SK-N-SH (cell line): ENCODE data around the gene SLC25A25. TPM values are rescaled to one million over a fixed set of nuclear protein-coding genes. Genes with fewer than 3 reads are reported as not detected.
A peak's percentile ranks its signal among the peaks of the same experiment; 100 is the strongest.

Experiments
- CTCF ChIA-PET: fragments of 300-600, 350-600 bp; formaldehyde crosslinking; extraction: SDS; loops from one replicate; lab custom pipeline; 2021; lab: Yijun Ruan, JAX
- POLR2A ChIA-PET: fragments of 350-600 bp; sonication (Branson Sonifier 250); formaldehyde crosslinking; extraction: SDS; loops from one replicate; lab custom pipeline; 2020; ENCODE audit warnings: antibody characterized with exemption, inconsistent platforms; lab: Yijun Ruan, JAX
- DNase-seq: peaks from one replicate; pipeline ENCODE4 v3.0.0; 2012
- H2AFZ ChIP-seq: fragments of 200-600 bp; sonication (generic); 2 replicates; pipeline ENCODE4 v1.8.1; 2016; ENCODE audit warnings: antibody characterized with exemption, mild to moderate bottlenecking, low read depth
- H3F3A ChIP-seq: fragments of 200-600 bp; sonication (generic); replicated peaks from 2 replicates; pipeline ENCODE3; 2016; ENCODE audit warnings: antibody characterized with exemption, mild to moderate bottlenecking; ENCODE audit not compliant: insufficient read depth
- H3K27ac ChIP-seq, 2 experiments: fragments of 200-500 bp in 1 of 2; fragments of 200-600 bp in 1 of 2; sonication (Bioruptor generic) in 1 of 2; sonication (generic), shearing (Covaris generic) in 1 of 2; 2 replicates each; pipeline versions ENCODE4 v1.5.1 to v1.6.1; 2014 to 2016; ENCODE audit warnings: low read depth in 2 of 2, inconsistent platforms in 1 of 2, low read length in 1 of 2, mild to moderate bottlenecking in 1 of 2, mixed read lengths in 1 of 2
- H3K27me3 ChIP-seq: fragments of 200-600 bp; sonication (generic), shearing (Covaris generic); 2 replicates; pipeline ENCODE4 v1.6.1; 2016; ENCODE audit warnings: mixed run types; ENCODE audit not compliant: insufficient read depth
- H3K36me3 ChIP-seq, 2 experiments: fragments of 200-500 bp in 1 of 2; fragments of 200-600 bp in 1 of 2; sonication (Bioruptor generic) in 1 of 2; sonication (generic) in 1 of 2; replicated peaks in 1 of 2; 2 replicates each; pipeline versions ENCODE3 to v1.5.1; 2014 to 2016; ENCODE audit warnings: low read length in 1 of 2, mild to moderate bottlenecking in 1 of 2; ENCODE audit not compliant: insufficient read depth in 2 of 2, control insufficient read depth in 1 of 2
- H3K4me1 ChIP-seq, 2 experiments: fragments of 200-500 bp in 1 of 2; fragments of 200-600 bp in 1 of 2; sonication (Bioruptor generic) in 1 of 2; sonication (generic), shearing (Covaris generic) in 1 of 2; 2 replicates each; pipeline versions ENCODE4 v1.5.1 to v1.6.1; 2014 to 2016; ENCODE audit warnings: low read depth in 1 of 2, low read length in 1 of 2, mixed run types in 1 of 2; ENCODE audit not compliant: insufficient read depth in 2 of 2, control insufficient read depth in 1 of 2
- H3K4me2 ChIP-seq: fragments of 200-600 bp; sonication (generic), shearing (Covaris generic); 2 replicates; pipeline ENCODE4 v1.6.1; 2017; ENCODE audit warnings: mixed run types
- H3K4me3 ChIP-seq, 2 experiments: fragments of 200-500 bp in 1 of 2; fragments of 200-600 bp in 1 of 2; sonication (Bioruptor generic) in 1 of 2; sonication (generic), shearing (Covaris generic) in 1 of 2; 2 replicates each; pipeline versions ENCODE4 v1.5.1 to v1.8.1; 2014 to 2016; ENCODE audit warnings: low read depth in 2 of 2, inconsistent platforms in 1 of 2, low read length in 1 of 2, mild to moderate bottlenecking in 1 of 2, mixed read lengths in 1 of 2, moderate library complexity in 1 of 2
- H3K79me2 ChIP-seq: fragments of 200-600 bp; sonication (generic); 2 replicates; pipeline ENCODE4 v1.8.1; 2017; ENCODE audit warnings: mild to moderate bottlenecking; ENCODE audit not compliant: insufficient read depth
- H3K9ac ChIP-seq: fragments of 200-600 bp; sonication (generic); 2 replicates; pipeline ENCODE4 v1.6.1; 2017; ENCODE audit warnings: mixed run types
- H3K9me2 ChIP-seq: fragments of 200-600 bp; sonication (generic); 2 replicates; pipeline ENCODE4 v1.6.1; 2017; ENCODE audit warnings: mixed run types
- H3K9me3 ChIP-seq: fragments of 200-600 bp; sonication (generic); 2 replicates; pipeline ENCODE4 v1.6.1; 2017; ENCODE audit warnings: mixed run types, mild to moderate bottlenecking, moderate library complexity
- H4K20me1 ChIP-seq: fragments of 200-600 bp; sonication (generic); 2 replicates; pipeline ENCODE4 v1.6.1; 2017; ENCODE audit warnings: mild to moderate bottlenecking, mixed run types; ENCODE audit not compliant: insufficient read depth
- CHD2 ChIP-seq: fragments of 150-350 bp; IDR thresholded peaks from 2 replicates; pipeline ENCODE4 v1.6.1; 2018; ENCODE audit warnings: low read length; ENCODE audit not compliant: partially characterized antibody
- ELF1 ChIP-seq: IDR thresholded peaks from 2 replicates; pipeline ENCODE4 v1.4.0; 2012
- EZH2phosphoT487 ChIP-seq: fragments of 200-600 bp; sonication (generic); IDR thresholded peaks from 2 replicates; pipeline ENCODE4 v1.6.1; 2017; ENCODE audit warnings: low read depth, mixed run types, mild to moderate bottlenecking, antibody characterized with exemption, moderate library complexity, borderline replicate concordance
- FOSL2 ChIP-seq: IDR thresholded peaks from 2 replicates; pipeline ENCODE4 v1.4.0; 2012; ENCODE audit warnings: low read depth, mild to moderate bottlenecking, moderate library complexity, borderline replicate concordance
- FOXM1 ChIP-seq: IDR thresholded peaks from 2 replicates; pipeline ENCODE4 v1.4.0; 2012; ENCODE audit warnings: low read depth, mild to moderate bottlenecking
- GABPA ChIP-seq: IDR thresholded peaks from 2 replicates; pipeline ENCODE4 v1.4.0; 2012; ENCODE audit warnings: low read depth, mild to moderate bottlenecking
- MEF2A ChIP-seq: IDR thresholded peaks from 2 replicates; pipeline ENCODE4 v1.4.0; 2012; ENCODE audit warnings: low read depth, borderline replicate concordance
- MXI1 ChIP-seq: IDR thresholded peaks from 2 replicates; pipeline ENCODE4 v1.6.1; 2012; ENCODE audit warnings: mild to moderate bottlenecking, low read depth, low read length, improper control_type of control experiment
- RAD21 ChIP-seq: IDR thresholded peaks from 2 replicates; pipeline ENCODE4 v1.6.1; 2012; ENCODE audit warnings: mild to moderate bottlenecking, low read length
- RCOR1 ChIP-seq: fragments of 150-350 bp; IDR thresholded peaks from 2 replicates; pipeline ENCODE4 v1.6.1; 2017; ENCODE audit warnings: antibody characterized with exemption, low read length
- RFX5 ChIP-seq: IDR thresholded peaks from 2 replicates; pipeline ENCODE4 v1.6.1; 2012; ENCODE audit warnings: mild to moderate bottlenecking, improper control_type of control experiment, low read length
- RXRA ChIP-seq: IDR thresholded peaks from 2 replicates; pipeline ENCODE4 v1.4.0; 2012; ENCODE audit warnings: low read depth, mild to moderate bottlenecking, borderline replicate concordance
- SMC3 ChIP-seq: IDR thresholded peaks from 2 replicates; pipeline ENCODE4 v1.6.1; 2012; ENCODE audit warnings: low read depth, low read length, improper control_type of control experiment
- TAF1 ChIP-seq: IDR thresholded peaks from 2 replicates; pipeline ENCODE4 v1.6.1; 2012; ENCODE audit warnings: low read depth, mild to moderate bottlenecking, low read length, moderate library complexity, borderline replicate concordance
- TCF12 ChIP-seq: IDR thresholded peaks from 2 replicates; pipeline ENCODE4 v1.4.0; 2012
- TEAD4 ChIP-seq: IDR thresholded peaks from 2 replicates; pipeline ENCODE4 v1.4.0; 2012; ENCODE audit warnings: mild to moderate bottlenecking, borderline replicate concordance; ENCODE audit not compliant: insufficient read depth
- WGBS: methylation state at CpG from one replicate; pipeline ENCODE4 v1.1.6; 2017; ENCODE audit warnings: low lambda C conversion rate; 5-methylcytosine and 5-hydroxymethylcytosine counted together
- polyA plus RNA-seq, 3 experiments: library from polyadenylated mRNA; depleted of rRNA; stranded (reverse); fragments of >200 nt; gene quantifications; 2 replicates each; pipeline ENCODE4 v1.2.3, GENCODE V29; 2012
- TF ChIP-seq, protein P1 (sequence below): IDR thresholded peaks from 2 replicates; pipeline ENCODE4 v1.4.0; 2012; ENCODE audit warnings: low read depth, borderline replicate concordance
- TF ChIP-seq, protein P2 (sequence below): IDR thresholded peaks from 2 replicates; pipeline ENCODE4 v1.6.1; 2012; ENCODE audit warnings: mild to moderate bottlenecking, low read depth, low read length, moderate library complexity
- TF ChIP-seq, protein P3 (sequence below): IDR thresholded peaks from 2 replicates; pipeline ENCODE4 v1.4.0; 2012; ENCODE audit warnings: low read depth, borderline replicate concordance
- TF ChIP-seq, protein P4 (sequence below): fragments of 150-350 bp; IDR thresholded peaks from 2 replicates; pipeline ENCODE4 v1.6.1; 2017; ENCODE audit warnings: antibody characterized with exemption, low read length, low read depth, borderline replicate concordance
- TF ChIP-seq, protein P5 (sequence below): IDR thresholded peaks from 2 replicates; pipeline ENCODE4 v1.4.0; 2012; ENCODE audit warnings: low read depth
- TF ChIP-seq, protein P6 (sequence below): IDR thresholded peaks from 2 replicates; pipeline ENCODE4; 2012
- TF ChIP-seq, protein P7 (sequence below): fragments of 200-600 bp; sonication (generic); IDR thresholded peaks from 2 replicates; pipeline ENCODE4 v1.6.1; 2017; ENCODE audit warnings: antibody characterized with exemption, mild to moderate bottlenecking, moderate library complexity

The SLC25A25 gene
- polyA plus RNA-seq, 1 of the 3 experiments (the other 2 are of a cell fraction), result 12.1 TPM

DNA sequence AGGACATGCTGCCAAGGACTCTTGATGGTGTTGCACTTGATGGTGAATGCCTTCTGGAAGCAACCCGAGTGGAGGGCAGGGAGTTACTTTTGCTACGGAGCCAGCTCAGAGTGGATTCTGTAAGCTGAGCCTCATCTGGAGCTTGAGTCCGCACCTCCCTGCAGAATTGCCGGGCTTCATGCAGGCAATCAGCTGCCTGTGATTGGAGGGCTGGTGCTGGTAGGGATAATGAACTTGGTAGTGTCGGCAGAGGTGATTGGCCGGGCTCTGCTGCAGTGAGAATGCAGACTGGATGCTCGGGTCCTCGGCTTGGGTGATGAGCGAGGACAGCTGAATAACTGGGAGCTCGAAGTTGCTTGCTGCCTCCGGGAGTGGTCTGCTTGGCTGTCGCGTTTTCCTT is 23.1 kb downstream of the SLC25A25 start:
- H3K27me3 ChIP-seq, result no peaks in the 10 kb centered on the region
- peaks cover 88% of the 10 kb centered on the region for H3K79me2 ChIP-seq
- H3K4me2 ChIP-seq, result peak overlapping the region; percentile 92
- H3K4me3 ChIP-seq, result peak overlapping the region; percentile 48 to 63
- H3K4me1 ChIP-seq, result peaks cover 39 to 40% of the 10 kb centered on the region in 2 experiments
- no peaks in the 10 kb centered on the region for H3K9me2 ChIP-seq
- no peaks in the 10 kb centered on the region for H4K20me1 ChIP-seq
- WGBS, result 10% methylated on average over 9 of the region's 13 CpGs
- CTCF ChIA-PET, result interaction anchor here (1.6 to 18.8 kb wide), 5 partner anchors 24 to 149 kb away, joined by 3 to 246 read pairs (median 5); no protein-coding TSS in a partner anchor
- peaks cover 29% of the 10 kb centered on the region for H3F3A ChIP-seq
- POLR2A ChIA-PET, result interaction anchor here (0.8 to 1.1 kb wide), 5 partner anchors 9 to 169 kb away, joined by 3 to 4 read pairs (median 3); no protein-coding TSS in a partner anchor
- no peaks in the 10 kb centered on the region for H3K36me3 ChIP-seq
- DNase-seq, result peak; percentile 93
- peak overlapping the region; percentile 80 for H2AFZ ChIP-seq
- H3K9ac ChIP-seq, result peak overlapping the region; percentile 67; the same call in 1 of the 2 replicates
- H3K9me3 ChIP-seq, result no peaks in the 10 kb centered on the region
- H3K27ac ChIP-seq, result peak overlapping the region; percentile 85 to 96
- TF ChIP-seq, protein P1, sequence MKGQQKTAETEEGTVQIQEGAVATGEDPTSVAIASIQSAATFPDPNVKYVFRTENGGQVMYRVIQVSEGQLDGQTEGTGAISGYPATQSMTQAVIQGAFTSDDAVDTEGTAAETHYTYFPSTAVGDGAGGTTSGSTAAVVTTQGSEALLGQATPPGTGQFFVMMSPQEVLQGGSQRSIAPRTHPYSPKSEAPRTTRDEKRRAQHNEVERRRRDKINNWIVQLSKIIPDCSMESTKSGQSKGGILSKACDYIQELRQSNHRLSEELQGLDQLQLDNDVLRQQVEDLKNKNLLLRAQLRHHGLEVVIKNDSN, result no peak
- TF ChIP-seq FOSL2 (no peak), FOXM1 (no peak), RAD21 (no peak), RCOR1 (0 out of 2 replicates have a peak, but pooled peaks have one; percentile 22), RXRA (no peak), TCF12 (no peak), MXI1 (peak; percentile 80), CHD2 (no peak), RFX5 (peak; percentile 76), ELF1 (no peak), MEF2A (no peak), TEAD4 (no peak), EZH2phosphoT487 (no peak), GABPA (no peak), TAF1 (peak; percentile 55; the same call in 1 of the 2 replicates), SMC3 (no peak)
- TF ChIP-seq, protein P2, sequence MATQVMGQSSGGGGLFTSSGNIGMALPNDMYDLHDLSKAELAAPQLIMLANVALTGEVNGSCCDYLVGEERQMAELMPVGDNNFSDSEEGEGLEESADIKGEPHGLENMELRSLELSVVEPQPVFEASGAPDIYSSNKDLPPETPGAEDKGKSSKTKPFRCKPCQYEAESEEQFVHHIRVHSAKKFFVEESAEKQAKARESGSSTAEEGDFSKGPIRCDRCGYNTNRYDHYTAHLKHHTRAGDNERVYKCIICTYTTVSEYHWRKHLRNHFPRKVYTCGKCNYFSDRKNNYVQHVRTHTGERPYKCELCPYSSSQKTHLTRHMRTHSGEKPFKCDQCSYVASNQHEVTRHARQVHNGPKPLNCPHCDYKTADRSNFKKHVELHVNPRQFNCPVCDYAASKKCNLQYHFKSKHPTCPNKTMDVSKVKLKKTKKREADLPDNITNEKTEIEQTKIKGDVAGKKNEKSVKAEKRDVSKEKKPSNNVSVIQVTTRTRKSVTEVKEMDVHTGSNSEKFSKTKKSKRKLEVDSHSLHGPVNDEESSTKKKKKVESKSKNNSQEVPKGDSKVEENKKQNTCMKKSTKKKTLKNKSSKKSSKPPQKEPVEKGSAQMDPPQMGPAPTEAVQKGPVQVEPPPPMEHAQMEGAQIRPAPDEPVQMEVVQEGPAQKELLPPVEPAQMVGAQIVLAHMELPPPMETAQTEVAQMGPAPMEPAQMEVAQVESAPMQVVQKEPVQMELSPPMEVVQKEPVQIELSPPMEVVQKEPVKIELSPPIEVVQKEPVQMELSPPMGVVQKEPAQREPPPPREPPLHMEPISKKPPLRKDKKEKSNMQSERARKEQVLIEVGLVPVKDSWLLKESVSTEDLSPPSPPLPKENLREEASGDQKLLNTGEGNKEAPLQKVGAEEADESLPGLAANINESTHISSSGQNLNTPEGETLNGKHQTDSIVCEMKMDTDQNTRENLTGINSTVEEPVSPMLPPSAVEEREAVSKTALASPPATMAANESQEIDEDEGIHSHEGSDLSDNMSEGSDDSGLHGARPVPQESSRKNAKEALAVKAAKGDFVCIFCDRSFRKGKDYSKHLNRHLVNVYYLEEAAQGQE, result no peak
- TF ChIP-seq, protein P3, sequence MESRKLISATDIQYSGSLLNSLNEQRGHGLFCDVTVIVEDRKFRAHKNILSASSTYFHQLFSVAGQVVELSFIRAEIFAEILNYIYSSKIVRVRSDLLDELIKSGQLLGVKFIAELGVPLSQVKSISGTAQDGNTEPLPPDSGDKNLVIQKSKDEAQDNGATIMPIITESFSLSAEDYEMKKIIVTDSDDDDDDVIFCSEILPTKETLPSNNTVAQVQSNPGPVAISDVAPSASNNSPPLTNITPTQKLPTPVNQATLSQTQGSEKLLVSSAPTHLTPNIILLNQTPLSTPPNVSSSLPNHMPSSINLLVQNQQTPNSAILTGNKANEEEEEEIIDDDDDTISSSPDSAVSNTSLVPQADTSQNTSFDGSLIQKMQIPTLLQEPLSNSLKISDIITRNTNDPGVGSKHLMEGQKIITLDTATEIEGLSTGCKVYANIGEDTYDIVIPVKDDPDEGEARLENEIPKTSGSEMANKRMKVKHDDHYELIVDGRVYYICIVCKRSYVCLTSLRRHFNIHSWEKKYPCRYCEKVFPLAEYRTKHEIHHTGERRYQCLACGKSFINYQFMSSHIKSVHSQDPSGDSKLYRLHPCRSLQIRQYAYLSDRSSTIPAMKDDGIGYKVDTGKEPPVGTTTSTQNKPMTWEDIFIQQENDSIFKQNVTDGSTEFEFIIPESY, result no peak
- TF ChIP-seq, protein P4, sequence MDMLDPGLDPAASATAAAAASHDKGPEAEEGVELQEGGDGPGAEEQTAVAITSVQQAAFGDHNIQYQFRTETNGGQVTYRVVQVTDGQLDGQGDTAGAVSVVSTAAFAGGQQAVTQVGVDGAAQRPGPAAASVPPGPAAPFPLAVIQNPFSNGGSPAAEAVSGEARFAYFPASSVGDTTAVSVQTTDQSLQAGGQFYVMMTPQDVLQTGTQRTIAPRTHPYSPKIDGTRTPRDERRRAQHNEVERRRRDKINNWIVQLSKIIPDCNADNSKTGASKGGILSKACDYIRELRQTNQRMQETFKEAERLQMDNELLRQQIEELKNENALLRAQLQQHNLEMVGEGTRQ, result no peak
- TF ChIP-seq, protein P5, sequence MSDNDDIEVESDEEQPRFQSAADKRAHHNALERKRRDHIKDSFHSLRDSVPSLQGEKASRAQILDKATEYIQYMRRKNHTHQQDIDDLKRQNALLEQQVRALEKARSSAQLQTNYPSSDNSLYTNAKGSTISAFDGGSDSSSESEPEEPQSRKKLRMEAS, result peak; percentile 91
- TF ChIP-seq, protein P6, sequence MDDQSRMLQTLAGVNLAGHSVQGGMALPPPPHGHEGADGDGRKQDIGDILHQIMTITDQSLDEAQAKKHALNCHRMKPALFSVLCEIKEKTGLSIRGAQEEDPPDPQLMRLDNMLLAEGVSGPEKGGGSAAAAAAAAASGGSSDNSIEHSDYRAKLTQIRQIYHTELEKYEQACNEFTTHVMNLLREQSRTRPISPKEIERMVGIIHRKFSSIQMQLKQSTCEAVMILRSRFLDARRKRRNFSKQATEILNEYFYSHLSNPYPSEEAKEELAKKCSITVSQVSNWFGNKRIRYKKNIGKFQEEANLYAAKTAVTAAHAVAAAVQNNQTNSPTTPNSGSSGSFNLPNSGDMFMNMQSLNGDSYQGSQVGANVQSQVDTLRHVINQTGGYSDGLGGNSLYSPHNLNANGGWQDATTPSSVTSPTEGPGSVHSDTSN, result no peak
- TF ChIP-seq, protein P7, sequence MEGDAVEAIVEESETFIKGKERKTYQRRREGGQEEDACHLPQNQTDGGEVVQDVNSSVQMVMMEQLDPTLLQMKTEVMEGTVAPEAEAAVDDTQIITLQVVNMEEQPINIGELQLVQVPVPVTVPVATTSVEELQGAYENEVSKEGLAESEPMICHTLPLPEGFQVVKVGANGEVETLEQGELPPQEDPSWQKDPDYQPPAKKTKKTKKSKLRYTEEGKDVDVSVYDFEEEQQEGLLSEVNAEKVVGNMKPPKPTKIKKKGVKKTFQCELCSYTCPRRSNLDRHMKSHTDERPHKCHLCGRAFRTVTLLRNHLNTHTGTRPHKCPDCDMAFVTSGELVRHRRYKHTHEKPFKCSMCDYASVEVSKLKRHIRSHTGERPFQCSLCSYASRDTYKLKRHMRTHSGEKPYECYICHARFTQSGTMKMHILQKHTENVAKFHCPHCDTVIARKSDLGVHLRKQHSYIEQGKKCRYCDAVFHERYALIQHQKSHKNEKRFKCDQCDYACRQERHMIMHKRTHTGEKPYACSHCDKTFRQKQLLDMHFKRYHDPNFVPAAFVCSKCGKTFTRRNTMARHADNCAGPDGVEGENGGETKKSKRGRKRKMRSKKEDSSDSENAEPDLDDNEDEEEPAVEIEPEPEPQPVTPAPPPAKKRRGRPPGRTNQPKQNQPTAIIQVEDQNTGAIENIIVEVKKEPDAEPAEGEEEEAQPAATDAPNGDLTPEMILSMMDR, result no peak
